Mucosa of descending colon (tissue), 3 donors: ENCODE results near the gene NR2F1-AS1. TPM values are rescaled to one million over a fixed set of nuclear protein-coding genes. Genes with fewer than 3 reads are reported as not detected.
A peak's percentile ranks its signal among the peaks of the same experiment; 100 is the strongest.

Experiments
- ATAC-seq: fragments of 200-7000 bp; cut with Tn5 transposase; one replicate; pipeline ENCODE4 v1.9.1; 2020; ENCODE audit warnings: mild to moderate bottlenecking, moderate library complexity
- DNase-seq, 3 donors: peaks; one replicate each; pipeline ENCODE4 v3.0.0-alpha.2; 2020
- H3K36me3 ChIP-seq: fragments of 200-600 bp; one replicate; pipeline ENCODE4 v1.8.0; 2021; ENCODE audit warnings: low read depth, mild to moderate bottlenecking
- H3K4me1 ChIP-seq: fragments of 200-600 bp; one replicate; pipeline ENCODE4 v1.8.0; 2021; ENCODE audit warnings: low read depth, mild to moderate bottlenecking
- H3K4me3 ChIP-seq: fragments of 200-600 bp; one replicate; pipeline ENCODE4 v1.8.0; 2021; ENCODE audit warnings: mild to moderate bottlenecking
- H3K9me3 ChIP-seq: fragments of 200-600 bp; one replicate; pipeline ENCODE4 v1.8.0; 2021; ENCODE audit warnings: mild to moderate bottlenecking
- intact Hi-C, 2 donors: fragments of 100-400 bp; cut with DNase I in 1 of 2; cut with micrococcal nuclease in 1 of 2; formaldehyde crosslinking; loops; one replicate each; pipeline versions ENCODE4 v1.11.0 to v1.11.1; 2022; cut with DNase I, micrococcal nuclease
- total RNA-seq, 3 donors: library from RNA; stranded (reverse); fragmentation: NEBNext Ultra II Directional in 2 of 3; extraction: Animal tissue kit (Norgen Biotek cat#: 25700) in 2 of 3; gene quantifications; one replicate each; pipeline versions ENCODE4 v1.2.1 to v1.2.4, GENCODE V29; 2021 to 2023
- TF ChIP-seq, protein P1 (sequence below): fragments of 200-600 bp; IDR thresholded peaks from one replicate; pipeline ENCODE4 v1.8.0; 2022; ENCODE audit warnings: antibody characterized with exemption, mild to moderate bottlenecking
- donor health status: DM: no; HTN: no; CAD: no; lungs with moderate emphysema.
- donor health status: DM: no; HTN: no; CAD: no.
- donor health status: DM: no; HTN: yes; CAD: no.

Gene NR2F1-AS1
- total RNA-seq, 3 donors from 2014 or later, result 1.5 to 5.7 (median 2.2) TPM

DNA sequence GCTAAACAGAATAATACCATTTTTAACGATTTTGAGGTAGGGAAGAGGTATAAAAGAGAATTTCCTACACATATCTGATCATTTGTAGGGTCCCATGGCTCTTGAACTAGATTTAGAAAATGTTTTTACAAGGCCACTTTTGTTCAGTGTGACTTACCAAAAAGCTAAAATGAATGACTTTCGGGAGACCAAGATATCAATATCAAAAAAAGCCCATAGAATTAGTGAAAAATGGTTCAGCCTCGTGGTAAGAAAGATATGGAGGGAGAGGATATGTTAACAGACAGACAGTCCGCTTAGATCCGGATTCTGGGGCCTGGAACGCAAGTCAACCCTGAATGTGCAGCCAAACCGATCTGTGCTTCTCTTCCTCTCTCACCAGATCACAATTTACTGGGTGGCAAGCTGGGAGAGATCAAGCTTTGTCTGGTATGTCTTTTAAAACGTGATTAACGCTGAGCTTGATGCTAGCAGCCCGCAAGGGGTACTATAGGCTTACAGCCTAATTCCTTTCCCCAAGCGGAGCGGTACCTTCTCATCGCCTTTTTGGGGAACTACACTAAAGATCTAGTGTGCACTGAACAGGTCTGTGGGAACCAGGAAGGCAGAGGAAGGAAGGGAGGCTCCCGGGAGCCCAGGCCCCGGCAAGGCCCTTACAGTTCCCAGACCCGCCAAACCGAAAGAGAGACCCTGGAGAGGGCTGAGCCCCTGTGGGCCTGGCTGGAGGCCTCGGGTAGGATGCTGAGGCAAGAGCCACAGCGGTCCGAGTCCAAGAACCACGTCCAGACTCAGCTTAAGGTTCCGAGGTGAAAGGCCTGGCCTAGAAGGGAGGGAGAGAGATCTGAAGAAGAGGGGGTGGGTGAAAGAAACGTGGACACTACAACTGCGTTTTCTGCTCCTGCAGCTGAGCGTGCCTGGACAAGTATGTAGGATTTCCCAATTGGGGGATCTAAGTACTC lies 2.9 kb downstream of the NR2F1-AS1 start:
- DNase-seq (peak in 1 of 3 donors; percentile 28), ATAC-seq (no peak)
- H3K4me3 ChIP-seq, result no peak overlapping the region
- peaks cover 23% of the 10 kb centered on the region for H3K4me1 ChIP-seq
- intact Hi-C loops, result no loop called here
- H3K9me3 ChIP-seq, result no peaks in the 10 kb centered on the region
- no peaks in the 10 kb centered on the region for H3K36me3 ChIP-seq
- TF ChIP-seq, protein P1, sequence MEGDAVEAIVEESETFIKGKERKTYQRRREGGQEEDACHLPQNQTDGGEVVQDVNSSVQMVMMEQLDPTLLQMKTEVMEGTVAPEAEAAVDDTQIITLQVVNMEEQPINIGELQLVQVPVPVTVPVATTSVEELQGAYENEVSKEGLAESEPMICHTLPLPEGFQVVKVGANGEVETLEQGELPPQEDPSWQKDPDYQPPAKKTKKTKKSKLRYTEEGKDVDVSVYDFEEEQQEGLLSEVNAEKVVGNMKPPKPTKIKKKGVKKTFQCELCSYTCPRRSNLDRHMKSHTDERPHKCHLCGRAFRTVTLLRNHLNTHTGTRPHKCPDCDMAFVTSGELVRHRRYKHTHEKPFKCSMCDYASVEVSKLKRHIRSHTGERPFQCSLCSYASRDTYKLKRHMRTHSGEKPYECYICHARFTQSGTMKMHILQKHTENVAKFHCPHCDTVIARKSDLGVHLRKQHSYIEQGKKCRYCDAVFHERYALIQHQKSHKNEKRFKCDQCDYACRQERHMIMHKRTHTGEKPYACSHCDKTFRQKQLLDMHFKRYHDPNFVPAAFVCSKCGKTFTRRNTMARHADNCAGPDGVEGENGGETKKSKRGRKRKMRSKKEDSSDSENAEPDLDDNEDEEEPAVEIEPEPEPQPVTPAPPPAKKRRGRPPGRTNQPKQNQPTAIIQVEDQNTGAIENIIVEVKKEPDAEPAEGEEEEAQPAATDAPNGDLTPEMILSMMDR, result no peak

GRCh38 chr5:93576994-93577853 lies 3.8 kb downstream of the NR2F1-AS1 start:
- TF ChIP-seq, protein P1, result no peak
- no peak for ATAC-seq
- DNase-seq, result no peak
- Histone ChIP-seq H3K4me1 (peaks cover 20% of the 10 kb centered on the region), H3K4me3 (no peak overlapping the region), H3K9me3 (no peaks in the 10 kb centered on the region), H3K36me3 (no peaks in the 10 kb centered on the region)
- intact Hi-C loops, result no loop called here

GRCh38 chr5:93575461-93576414 lies 5.3 kb downstream of the NR2F1-AS1 start:
- intact Hi-C loops, result no loop called here
- ATAC-seq, result no peak

DNA sequence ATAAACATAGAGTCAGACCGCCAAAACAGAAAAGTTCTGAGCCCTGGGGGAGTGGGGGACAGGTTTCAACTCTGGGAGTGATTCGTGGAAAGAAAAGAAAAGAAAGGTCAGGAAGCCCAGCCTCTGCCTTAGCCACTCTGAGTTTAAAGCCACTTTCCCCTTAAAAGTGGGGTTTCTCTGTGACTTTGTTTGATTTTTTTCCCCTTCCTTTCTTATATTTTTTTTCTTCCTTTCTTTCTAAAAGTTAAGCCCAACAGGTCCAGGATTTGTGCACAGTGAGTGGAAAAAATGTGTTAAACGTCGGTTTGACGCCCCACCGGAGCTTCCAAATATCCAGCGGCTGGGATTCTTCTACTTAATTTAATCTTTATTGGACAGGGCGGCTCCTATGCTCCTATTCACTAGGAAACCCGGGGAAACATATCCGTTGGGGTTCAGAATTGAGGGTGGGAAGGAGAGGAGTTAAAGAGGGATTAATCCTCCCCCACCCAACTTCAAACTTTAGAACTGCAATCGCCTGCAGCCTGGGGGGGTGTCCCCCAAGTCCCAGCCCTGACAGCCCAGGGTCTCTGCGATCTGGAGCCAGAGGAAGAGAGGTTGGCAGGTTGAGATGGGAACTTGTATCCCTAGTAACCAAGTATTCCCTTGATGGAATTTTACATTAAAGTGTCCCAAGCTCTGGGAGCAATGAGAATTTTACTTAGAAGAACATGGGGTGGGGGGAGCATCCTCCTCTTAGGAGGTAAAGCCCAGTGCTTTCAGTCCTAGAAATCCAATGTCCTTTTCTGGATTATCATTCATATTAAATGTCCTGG lies 6.3 kb downstream of the NR2F1-AS1 start:
- no peak for ATAC-seq
- no peaks in the 10 kb centered on the region for H3K9me3 ChIP-seq
- TF ChIP-seq, protein P1, result no peak
- intact Hi-C loops, result no loop called here
- no peak for DNase-seq
- no peak overlapping the region for H3K4me3 ChIP-seq
- H3K36me3 ChIP-seq, result no peaks in the 10 kb centered on the region
- H3K4me1 ChIP-seq, result peaks cover 11% of the 10 kb centered on the region

More at GRCh38 chr5:93575461-93576414, 5.3 kb downstream of the NR2F1-AS1 start:
- Histone ChIP-seq H3K4me1 (peaks cover 19% of the 10 kb centered on the region), H3K4me3 (no peak overlapping the region), H3K36me3 (no peaks in the 10 kb centered on the region), H3K9me3 (no peaks in the 10 kb centered on the region)
- TF ChIP-seq, protein P1, result no peak
- no peak for DNase-seq
